Endothelial cell of umbilical vein (primary cell): ENCODE data around the gene GIGYF2. TPM values are rescaled to one million over a fixed set of nuclear protein-coding genes. Genes with fewer than 3 reads are reported as not detected.

Experiments used
- BruUV-seq: library from RNA; stranded (reverse); fragments of 400-500 nt; replicated peaks from 2 replicates; lab custom pipeline; 2021; lab: Mats Ljungman, UMichigan
- CTCF ChIA-PET: fragments of 300-600, 350-600 bp; sonication (Branson Sonifier 250); formaldehyde crosslinking; loops from one replicate; lab custom pipeline; 2021; ENCODE audit warnings: antibody characterized with exemption, inconsistent platforms; lab: Charles Lee
- POLR2A ChIA-PET: fragments of 300-600, 350-600 bp; sonication (Branson Sonifier 250); formaldehyde crosslinking; loops from one replicate; lab custom pipeline; 2021; ENCODE audit warnings: antibody characterized with exemption, inconsistent platforms; lab: Charles Lee
- DNase-seq: peaks from one replicate; pipeline ENCODE4 v3.0.0-alpha.2; 2011; ENCODE audit warnings: low read depth, low spot score
- FAIRE-seq: peaks from 2 replicates; lab custom pipeline; 2011; peaks lifted over from hg19 to GRCh38; lab: Jason Lieb, UNC
- H2AFZ ChIP-seq: 2 replicates; pipeline ENCODE4 v1.6.0; 2012; ENCODE audit warnings: low read depth, low read length, control low read depth, inconsistent platforms
- H3K27ac ChIP-seq: 2 replicates; pipeline ENCODE4 v1.5.1; 2011; ENCODE audit warnings: low read depth, mild to moderate bottlenecking, control low read depth, low read length, moderate library complexity; ENCODE audit not compliant: insufficient read depth
- H3K27me3 ChIP-seq, 2 experiments: 2 replicates each; pipeline versions ENCODE4 v1.6.0 to v1.6.1; 2011; ENCODE audit warnings: low read length in 2 of 2, mixed read lengths in 1 of 2; ENCODE audit not compliant: control insufficient read depth in 2 of 2, insufficient read depth in 2 of 2
- H3K36me3 ChIP-seq, 2 experiments: 2 replicates in 1 of 2; 3 replicates in 1 of 2; pipeline ENCODE4 v1.5.1; 2011; ENCODE audit warnings: low read length in 2 of 2, mild to moderate bottlenecking in 1 of 2, moderate library complexity in 1 of 2; ENCODE audit not compliant: control insufficient read depth in 2 of 2, insufficient read depth in 2 of 2; ENCODE audit errors: extremely low read depth in 1 of 2
- H3K4me1 ChIP-seq: 3 replicates; pipeline ENCODE4 v1.5.1; 2011; ENCODE audit warnings: mild to moderate bottlenecking, low read length; ENCODE audit not compliant: control insufficient read depth, insufficient read depth; ENCODE audit errors: extremely low read depth
- H3K4me2 ChIP-seq: 2 replicates; pipeline ENCODE4 v1.6.1; 2011; ENCODE audit warnings: low read length, control low read depth, mixed read lengths; ENCODE audit not compliant: insufficient read depth
- H3K4me3 ChIP-seq, 3 experiments: fragments of 200-600 bp in 1 of 3; sonication (generic), shearing (Covaris generic) in 1 of 3; replicated peaks in 1 of 3; 2 replicates each; pipeline ENCODE4 v1.5.1; 2011 to 2016; ENCODE audit warnings: control low read depth in 3 of 3, low read length in 3 of 3, mild to moderate bottlenecking in 2 of 3, inconsistent platforms in 1 of 3, low read depth in 1 of 3, moderate library complexity in 1 of 3; ENCODE audit not compliant: insufficient read depth in 1 of 3
- H3K79me2 ChIP-seq: 2 replicates; pipeline ENCODE4 v1.6.0; 2012; ENCODE audit warnings: low read length, inconsistent platforms; ENCODE audit not compliant: control insufficient read depth, insufficient read depth
- H3K9ac ChIP-seq: replicated peaks from 2 replicates; pipeline ENCODE3; 2011; ENCODE audit warnings: low read length, control low read depth; ENCODE audit not compliant: insufficient read depth; ENCODE audit errors: extremely low read depth
- H3K9me1 ChIP-seq: replicated peaks from 3 replicates; pipeline ENCODE4 v1.6.0; 2011; ENCODE audit warnings: mild to moderate bottlenecking, low read length; ENCODE audit not compliant: control insufficient read depth, insufficient read depth; ENCODE audit errors: extremely low read depth
- H3K9me3 ChIP-seq: replicated peaks from 2 replicates; pipeline ENCODE4 v1.5.1; 2012; ENCODE audit warnings: low read length, inconsistent platforms; ENCODE audit not compliant: control insufficient read depth, insufficient read depth
- H4K20me1 ChIP-seq: replicated peaks from 2 replicates; pipeline ENCODE3; 2011; ENCODE audit warnings: mild to moderate bottlenecking, low read length; ENCODE audit not compliant: control insufficient read depth, insufficient read depth; ENCODE audit errors: extremely low read depth
- CTCF ChIP-seq, 2 donors: IDR thresholded peaks; 1 replicate in 1 of 2; 2 replicates in 1 of 2; pipeline ENCODE4 v1.5.1; 2011; ENCODE audit warnings: low read length in 2 of 2, mild to moderate bottlenecking in 2 of 2, moderate library complexity in 2 of 2, control low read depth in 1 of 2, inconsistent platforms in 1 of 2, low read depth in 1 of 2; ENCODE audit not compliant: insufficient read depth in 1 of 2; ENCODE audit errors: extremely low read depth in 1 of 2
- EZH2 ChIP-seq: IDR thresholded peaks from 2 replicates; pipeline ENCODE4 v1.6.1; 2012; ENCODE audit warnings: borderline replicate concordance, low read depth, mild to moderate bottlenecking, moderate library complexity, low read length, inconsistent platforms; ENCODE audit not compliant: severe bottlenecking
- FOS ChIP-seq: IDR thresholded peaks from 2 replicates; pipeline ENCODE4 v1.6.1; 2011; ENCODE audit warnings: mild to moderate bottlenecking, low read length, moderate library complexity, borderline replicate concordance; ENCODE audit not compliant: insufficient read depth
- GATA2 ChIP-seq: IDR thresholded peaks from 2 replicates; pipeline ENCODE4 v1.7.0; 2011; ENCODE audit warnings: low read depth, mild to moderate bottlenecking, moderate library complexity, mixed read lengths, low read length; ENCODE audit not compliant: insufficient read length, insufficient read depth
- JUN ChIP-seq: IDR thresholded peaks from 2 replicates; pipeline ENCODE4 v1.6.1; 2011; ENCODE audit warnings: borderline replicate concordance, low read depth; ENCODE audit not compliant: insufficient read length, insufficient read depth
- MAX ChIP-seq: IDR thresholded peaks from 2 replicates; pipeline ENCODE4 v1.6.1; 2011; ENCODE audit not compliant: insufficient read depth, insufficient read length
- MYC ChIP-seq: IDR thresholded peaks from one replicate; pipeline ENCODE4 v1.6.1; 2011; ENCODE audit warnings: mild to moderate bottlenecking, low read depth, low read length
- POLR2A ChIP-seq: IDR thresholded peaks from 2 replicates; pipeline ENCODE4 v1.6.1; 2012; ENCODE audit warnings: low read depth, mild to moderate bottlenecking, control low read depth, low read length
- POLR2AphosphoS5 ChIP-seq: IDR thresholded peaks from 2 replicates; pipeline ENCODE4 v1.6.1; 2012; ENCODE audit warnings: low read depth, mild to moderate bottlenecking, control low read depth, low read length, moderate library complexity; ENCODE audit not compliant: insufficient read depth
- dilution Hi-C: fragments of 300-500 bp; cut with MboI; formaldehyde crosslinking; loops from one replicate; pipeline ENCODE4 v1.15.0; 2019; ENCODE audit warnings: low sequenced_read_pairs; ENCODE audit not compliant: extremely low pct_ligation_motif_present
- intact Hi-C: fragments of 100-400 bp; cut with micrococcal nuclease; formaldehyde crosslinking; loops from one replicate; pipeline ENCODE4 v1.10.0; 2022
- polyA plus RNA-seq, 4 experiments: library from polyadenylated mRNA; depleted of rRNA in 3 of 4; stranded (reverse) in 3 of 4; unstranded in 1 of 4; fragments of >200 nt; gene quantifications; 2 replicates each; pipeline versions ENCODE4 v1.2.1 to v1.2.3, GENCODE V29; 2011 to 2012; ENCODE audit warnings: missing spikeins in 1 of 4
- total RNA-seq: library from RNA; stranded (reverse); gene quantifications from 2 replicates; pipeline ENCODE4 v1.2.3, GENCODE V29; 2021

The GIGYF2 gene
- total and polyA plus RNA-seq, 2 donors (not counting 3 experiments of a cell fraction or from before 2014, with no cell fraction given), result 22.9 to 56.4 TPM

- no peaks in the 10 kb centered on the region for H3K9me3 ChIP-seq
- no peak for TF ChIP-seq FOS
- TF ChIP-seq MYC, result no peak
- no peak for TF ChIP-seq POLR2A
- TF ChIP-seq POLR2AphosphoS5, result no peak
- no peak for TF ChIP-seq MAX
- no peak for TF ChIP-seq GATA2
- TF ChIP-seq JUN, result no peak
- no peak for TF ChIP-seq CTCF (IDR thresholded peaks at IDR 0.05; ENCODE audit: extremely low read depth in 1 of 2, insufficient read depth in 1 of 2, low read depth in 1 of 2, low read length in 2 of 2)
- no peak for TF ChIP-seq EZH2
- no peak overlapping the region for H3K4me2 ChIP-seq
- H4K20me1 ChIP-seq, result no peaks in the 10 kb centered on the region
- FAIRE-seq (no peak), DNase-seq (no peak)
- intact Hi-C loops (no loop called here), dilution Hi-C loops (no loop called here)
- no peak overlapping the region for H3K27ac ChIP-seq
- no peak overlapping the region for H3K9ac ChIP-seq
- CTCF ChIA-PET, result interaction anchor here (2.0 kb wide), 1 partner anchor 112 kb away, joined by 5 read pairs; no protein-coding TSS in a partner anchor
- H3K4me1 ChIP-seq, result no peaks in the 10 kb centered on the region
- POLR2A ChIA-PET, result no interaction called here
- no peaks in the 10 kb centered on the region for H3K9me1 ChIP-seq
- no peak overlapping the region for H3K4me3 ChIP-seq
- H2AFZ ChIP-seq, result no peak overlapping the region
- H3K79me2 ChIP-seq, result peaks cover 2% of the 10 kb centered on the region
- no peaks in the 10 kb centered on the region for H3K27me3 ChIP-seq
- H3K36me3 ChIP-seq, result peaks cover 0 to 3% of the 10 kb centered on the region in 2 experiments
- BruUV-seq, result no TSS peak
Observed at GRCh38 chr2:232741294-232741693, 44.2 kb downstream of the GIGYF2 start.
